Liver (tissue), 3 donors: ENCODE measurements around the gene RTBDN.

Source experiments
- FOXA1 ChIP-seq: IDR thresholded peaks from 2 replicates; pipeline ENCODE4 v1.6.1; 2016; ENCODE audit warnings: antibody characterized with exemption
- GABPA ChIP-seq, 2 donors: IDR thresholded peaks in 1 of 2; conservative IDR thresholded peaks in 1 of 2; 2 replicates each; pipeline ENCODE4 v1.6.1; 2016; ENCODE audit warnings: antibody characterized with exemption in 2 of 2, mild to moderate bottlenecking in 1 of 2, moderate library complexity in 1 of 2
- HNF4A ChIP-seq, 2 donors: conservative IDR thresholded peaks; 2 replicates each; pipeline ENCODE4 v1.6.1; 2016; ENCODE audit warnings: antibody characterized with exemption in 2 of 2, mild to moderate bottlenecking in 2 of 2
- HNF4G ChIP-seq: IDR thresholded peaks from 2 replicates; pipeline ENCODE4 v1.6.1; 2016; ENCODE audit warnings: antibody characterized with exemption
- JUND ChIP-seq, 2 donors: IDR thresholded peaks; 2 replicates each; pipeline ENCODE4 v1.6.1; 2016; ENCODE audit warnings: antibody characterized with exemption in 2 of 2
- NR2F2 ChIP-seq: IDR thresholded peaks from 2 replicates; pipeline ENCODE4 v1.6.1; 2016; ENCODE audit warnings: antibody characterized with exemption
- RAD21 ChIP-seq, 2 donors: IDR thresholded peaks; 2 replicates each; pipeline ENCODE4 v1.6.1; 2016; ENCODE audit warnings: antibody characterized with exemption in 2 of 2, mild to moderate bottlenecking in 2 of 2
- RXRA ChIP-seq, 2 donors: IDR thresholded peaks; 2 replicates each; pipeline ENCODE4 v1.6.1; 2017 to 2018; ENCODE audit warnings: antibody characterized with exemption in 2 of 2, mild to moderate bottlenecking in 1 of 2
- TAF1 ChIP-seq: conservative IDR thresholded peaks from 2 replicates; pipeline ENCODE4 v1.6.1; 2016; ENCODE audit warnings: antibody characterized with exemption, mild to moderate bottlenecking
- YY1 ChIP-seq: IDR thresholded peaks from 2 replicates; pipeline ENCODE4 v1.6.1; 2016; ENCODE audit warnings: antibody characterized with exemption, mild to moderate bottlenecking
- TF ChIP-seq, protein P1 (sequence below): fragments of 150-350 bp; IDR thresholded peaks from 2 replicates; pipeline ENCODE4 v1.5.1; 2017; ENCODE audit warnings: improper control_type of control experiment, low read depth, low read length; ENCODE audit not compliant: missing input control
- TF ChIP-seq, protein P2 (sequence below): IDR thresholded peaks from 2 replicates; pipeline ENCODE4 v1.6.1; 2016; ENCODE audit warnings: antibody characterized with exemption, mild to moderate bottlenecking
- TF ChIP-seq, protein P3 (sequence below): IDR thresholded peaks from 2 replicates; pipeline ENCODE4 v1.6.1; 2016; ENCODE audit warnings: antibody characterized with exemption
- TF ChIP-seq, protein P4 (sequence below): IDR thresholded peaks from 2 replicates; pipeline ENCODE4 v1.6.1; 2016; ENCODE audit warnings: antibody characterized with exemption
- donor health status: healthy.
- donor health status: healthy.

DNA sequence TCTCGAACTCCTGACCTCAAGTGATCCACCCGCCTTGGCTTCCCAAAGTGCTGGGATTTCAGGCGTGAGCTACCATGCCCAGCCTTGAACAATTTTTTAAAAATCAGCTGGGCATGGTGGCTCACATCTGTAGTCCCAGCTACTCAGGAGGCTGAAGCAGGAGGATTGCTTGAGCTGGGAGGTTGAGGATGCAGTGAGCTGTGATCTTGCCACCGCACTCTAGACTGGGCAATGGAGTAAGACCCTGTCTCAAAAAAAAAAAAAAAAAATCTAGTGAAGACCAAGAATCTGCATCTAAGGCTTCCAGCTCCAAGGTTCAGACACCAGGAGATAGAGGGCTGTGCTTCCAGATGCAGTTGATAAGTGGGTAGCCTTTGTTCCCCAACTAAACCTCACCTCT is 29.8 kb upstream of the RTBDN start:
- no peak for TF ChIP-seq TAF1
- no peak for TF ChIP-seq YY1
- TF ChIP-seq, protein P1, sequence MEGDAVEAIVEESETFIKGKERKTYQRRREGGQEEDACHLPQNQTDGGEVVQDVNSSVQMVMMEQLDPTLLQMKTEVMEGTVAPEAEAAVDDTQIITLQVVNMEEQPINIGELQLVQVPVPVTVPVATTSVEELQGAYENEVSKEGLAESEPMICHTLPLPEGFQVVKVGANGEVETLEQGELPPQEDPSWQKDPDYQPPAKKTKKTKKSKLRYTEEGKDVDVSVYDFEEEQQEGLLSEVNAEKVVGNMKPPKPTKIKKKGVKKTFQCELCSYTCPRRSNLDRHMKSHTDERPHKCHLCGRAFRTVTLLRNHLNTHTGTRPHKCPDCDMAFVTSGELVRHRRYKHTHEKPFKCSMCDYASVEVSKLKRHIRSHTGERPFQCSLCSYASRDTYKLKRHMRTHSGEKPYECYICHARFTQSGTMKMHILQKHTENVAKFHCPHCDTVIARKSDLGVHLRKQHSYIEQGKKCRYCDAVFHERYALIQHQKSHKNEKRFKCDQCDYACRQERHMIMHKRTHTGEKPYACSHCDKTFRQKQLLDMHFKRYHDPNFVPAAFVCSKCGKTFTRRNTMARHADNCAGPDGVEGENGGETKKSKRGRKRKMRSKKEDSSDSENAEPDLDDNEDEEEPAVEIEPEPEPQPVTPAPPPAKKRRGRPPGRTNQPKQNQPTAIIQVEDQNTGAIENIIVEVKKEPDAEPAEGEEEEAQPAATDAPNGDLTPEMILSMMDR = no peak
- TF ChIP-seq FOXA1 = no peak
- TF ChIP-seq GABPA (IDR thresholded peaks at IDR 0.05 in 1 of 2, conservative IDR thresholded peaks at IDR 0.05 in 1 of 2) = no peak
- TF ChIP-seq JUND (IDR thresholded peaks at IDR 0.05) = no peak
- TF ChIP-seq, protein P2, sequence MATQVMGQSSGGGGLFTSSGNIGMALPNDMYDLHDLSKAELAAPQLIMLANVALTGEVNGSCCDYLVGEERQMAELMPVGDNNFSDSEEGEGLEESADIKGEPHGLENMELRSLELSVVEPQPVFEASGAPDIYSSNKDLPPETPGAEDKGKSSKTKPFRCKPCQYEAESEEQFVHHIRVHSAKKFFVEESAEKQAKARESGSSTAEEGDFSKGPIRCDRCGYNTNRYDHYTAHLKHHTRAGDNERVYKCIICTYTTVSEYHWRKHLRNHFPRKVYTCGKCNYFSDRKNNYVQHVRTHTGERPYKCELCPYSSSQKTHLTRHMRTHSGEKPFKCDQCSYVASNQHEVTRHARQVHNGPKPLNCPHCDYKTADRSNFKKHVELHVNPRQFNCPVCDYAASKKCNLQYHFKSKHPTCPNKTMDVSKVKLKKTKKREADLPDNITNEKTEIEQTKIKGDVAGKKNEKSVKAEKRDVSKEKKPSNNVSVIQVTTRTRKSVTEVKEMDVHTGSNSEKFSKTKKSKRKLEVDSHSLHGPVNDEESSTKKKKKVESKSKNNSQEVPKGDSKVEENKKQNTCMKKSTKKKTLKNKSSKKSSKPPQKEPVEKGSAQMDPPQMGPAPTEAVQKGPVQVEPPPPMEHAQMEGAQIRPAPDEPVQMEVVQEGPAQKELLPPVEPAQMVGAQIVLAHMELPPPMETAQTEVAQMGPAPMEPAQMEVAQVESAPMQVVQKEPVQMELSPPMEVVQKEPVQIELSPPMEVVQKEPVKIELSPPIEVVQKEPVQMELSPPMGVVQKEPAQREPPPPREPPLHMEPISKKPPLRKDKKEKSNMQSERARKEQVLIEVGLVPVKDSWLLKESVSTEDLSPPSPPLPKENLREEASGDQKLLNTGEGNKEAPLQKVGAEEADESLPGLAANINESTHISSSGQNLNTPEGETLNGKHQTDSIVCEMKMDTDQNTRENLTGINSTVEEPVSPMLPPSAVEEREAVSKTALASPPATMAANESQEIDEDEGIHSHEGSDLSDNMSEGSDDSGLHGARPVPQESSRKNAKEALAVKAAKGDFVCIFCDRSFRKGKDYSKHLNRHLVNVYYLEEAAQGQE = no peak
- TF ChIP-seq, protein P3, sequence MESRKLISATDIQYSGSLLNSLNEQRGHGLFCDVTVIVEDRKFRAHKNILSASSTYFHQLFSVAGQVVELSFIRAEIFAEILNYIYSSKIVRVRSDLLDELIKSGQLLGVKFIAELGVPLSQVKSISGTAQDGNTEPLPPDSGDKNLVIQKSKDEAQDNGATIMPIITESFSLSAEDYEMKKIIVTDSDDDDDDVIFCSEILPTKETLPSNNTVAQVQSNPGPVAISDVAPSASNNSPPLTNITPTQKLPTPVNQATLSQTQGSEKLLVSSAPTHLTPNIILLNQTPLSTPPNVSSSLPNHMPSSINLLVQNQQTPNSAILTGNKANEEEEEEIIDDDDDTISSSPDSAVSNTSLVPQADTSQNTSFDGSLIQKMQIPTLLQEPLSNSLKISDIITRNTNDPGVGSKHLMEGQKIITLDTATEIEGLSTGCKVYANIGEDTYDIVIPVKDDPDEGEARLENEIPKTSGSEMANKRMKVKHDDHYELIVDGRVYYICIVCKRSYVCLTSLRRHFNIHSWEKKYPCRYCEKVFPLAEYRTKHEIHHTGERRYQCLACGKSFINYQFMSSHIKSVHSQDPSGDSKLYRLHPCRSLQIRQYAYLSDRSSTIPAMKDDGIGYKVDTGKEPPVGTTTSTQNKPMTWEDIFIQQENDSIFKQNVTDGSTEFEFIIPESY = no peak
- no peak for TF ChIP-seq RXRA (IDR thresholded peaks at IDR 0.05)
- TF ChIP-seq HNF4A (conservative IDR thresholded peaks at IDR 0.05) = no peak
- TF ChIP-seq, protein P4, sequence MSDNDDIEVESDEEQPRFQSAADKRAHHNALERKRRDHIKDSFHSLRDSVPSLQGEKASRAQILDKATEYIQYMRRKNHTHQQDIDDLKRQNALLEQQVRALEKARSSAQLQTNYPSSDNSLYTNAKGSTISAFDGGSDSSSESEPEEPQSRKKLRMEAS = no peak
- TF ChIP-seq HNF4G = no peak
- TF ChIP-seq RAD21 (IDR thresholded peaks at IDR 0.05) = no peak
- no peak for TF ChIP-seq NR2F2
